ENCODE data around the gene SLIT1.

The SLIT1 gene

GRCh38 chr10:97128516-97129154, 57.1 kb downstream of the SLIT1 start:
- no peaks in the 10 kb centered on the region for H3K36me3 ChIP-seq (ENCODE audit: insufficient read depth, low read length)
- no peak overlapping the region for H3K27ac ChIP-seq (ENCODE audit: low read depth, low read length)
- H3K27me3 ChIP-seq (ENCODE audit: insufficient read depth, low read length), result peaks cover 70% of the 10 kb centered on the region
- H3K4me3 ChIP-seq (ENCODE audit: low read depth, low read length), result no peak overlapping the region
- H3K79me2 ChIP-seq (ENCODE audit: control insufficient read depth, insufficient read depth, low read length, unreplicated experiment), result no peaks in the 10 kb centered on the region
- no peaks in the 10 kb centered on the region for H3K4me1 ChIP-seq (ENCODE audit: control insufficient read depth, insufficient read depth, low read length, unreplicated experiment)
- no peak overlapping the region for H2AFZ ChIP-seq (ENCODE audit: low read length, unreplicated experiment)

GRCh38 chr10:97128039-97128492, 57.7 kb downstream of the SLIT1 start:
- Histone ChIP-seq H3K79me2 (ENCODE audit: control insufficient read depth, insufficient read depth, low read length, unreplicated experiment) (no peaks in the 10 kb centered on the region), H3K36me3 (ENCODE audit: insufficient read depth, low read length) (no peaks in the 10 kb centered on the region), H3K4me1 (ENCODE audit: control insufficient read depth, insufficient read depth, low read length, unreplicated experiment) (no peaks in the 10 kb centered on the region), H3K4me3 (ENCODE audit: low read depth, low read length) (no peak overlapping the region), H3K27ac (ENCODE audit: low read depth, low read length) (no peak overlapping the region), H3K27me3 (ENCODE audit: insufficient read depth, low read length) (peaks cover 74% of the 10 kb centered on the region), H2AFZ (ENCODE audit: low read length, unreplicated experiment) (no peak overlapping the region)

- Histone ChIP-seq H3K4me3 (ENCODE audit: low read depth, low read length) (no peak overlapping the region), H2AFZ (ENCODE audit: low read length, unreplicated experiment) (no peak overlapping the region), H3K27ac (ENCODE audit: low read depth, low read length) (no peak overlapping the region), H3K4me1 (ENCODE audit: control insufficient read depth, insufficient read depth, low read length, unreplicated experiment) (no peaks in the 10 kb centered on the region), H3K27me3 (ENCODE audit: insufficient read depth, low read length) (peaks cover 75% of the 10 kb centered on the region), H3K36me3 (ENCODE audit: insufficient read depth, low read length) (no peaks in the 10 kb centered on the region), H3K79me2 (ENCODE audit: control insufficient read depth, insufficient read depth, low read length, unreplicated experiment) (no peaks in the 10 kb centered on the region)
Measured at GRCh38 chr10:97127509-97127908, 58.2 kb downstream of the SLIT1 start.

GRCh38 chr10:97124211-97124610, 61.5 kb downstream of the SLIT1 start:
- H3K4me3 ChIP-seq (ENCODE audit: low read depth, low read length), result no peak overlapping the region
- H2AFZ ChIP-seq (ENCODE audit: low read length, unreplicated experiment), result no peak overlapping the region
- H3K36me3 ChIP-seq (ENCODE audit: insufficient read depth, low read length), result no peaks in the 10 kb centered on the region
- H3K4me1 ChIP-seq (ENCODE audit: control insufficient read depth, insufficient read depth, low read length, unreplicated experiment), result no peaks in the 10 kb centered on the region
- peaks cover 74% of the 10 kb centered on the region for H3K27me3 ChIP-seq (ENCODE audit: insufficient read depth, low read length)
- no peaks in the 10 kb centered on the region for H3K79me2 ChIP-seq (ENCODE audit: control insufficient read depth, insufficient read depth, low read length, unreplicated experiment)
- no peak overlapping the region for H3K27ac ChIP-seq (ENCODE audit: low read depth, low read length)

- peaks cover 78% of the 10 kb centered on the region for H3K27me3 ChIP-seq (ENCODE audit: insufficient read depth, low read length)
- no peaks in the 10 kb centered on the region for H3K36me3 ChIP-seq (ENCODE audit: insufficient read depth, low read length)
Measured at GRCh38 chr10:97123765-97124164, 62.0 kb downstream of the SLIT1 start.

GRCh38 chr10:97121041-97121440, 64.7 kb downstream of the SLIT1 start:
- no peaks in the 10 kb centered on the region for H3K4me1 ChIP-seq (ENCODE audit: control insufficient read depth, insufficient read depth, low read length, unreplicated experiment)
- no peaks in the 10 kb centered on the region for H3K79me2 ChIP-seq (ENCODE audit: control insufficient read depth, insufficient read depth, low read length, unreplicated experiment)
- H2AFZ ChIP-seq (ENCODE audit: low read length, unreplicated experiment), result no peak overlapping the region
- no peak overlapping the region for H3K4me3 ChIP-seq (ENCODE audit: low read depth, low read length)
- H3K36me3 ChIP-seq (ENCODE audit: insufficient read depth, low read length), result no peaks in the 10 kb centered on the region
- H3K27me3 ChIP-seq (ENCODE audit: insufficient read depth, low read length), result peaks cover 84% of the 10 kb centered on the region
- H3K27ac ChIP-seq (ENCODE audit: low read depth, low read length), result no peak overlapping the region

More at GRCh38 chr10:97123765-97124164, 62.0 kb downstream of the SLIT1 start:
- H3K79me2 ChIP-seq (ENCODE audit: control insufficient read depth, insufficient read depth, low read length, unreplicated experiment), result no peaks in the 10 kb centered on the region
- no peaks in the 10 kb centered on the region for H3K4me1 ChIP-seq (ENCODE audit: control insufficient read depth, insufficient read depth, low read length, unreplicated experiment)
- no peak overlapping the region for H3K4me3 ChIP-seq (ENCODE audit: low read depth, low read length)
- no peak overlapping the region for H3K27ac ChIP-seq (ENCODE audit: low read depth, low read length)
- no peak overlapping the region for H2AFZ ChIP-seq (ENCODE audit: low read length, unreplicated experiment)

- Histone ChIP-seq H3K4me1 (ENCODE audit: control insufficient read depth, insufficient read depth, low read length, unreplicated experiment) (no peaks in the 10 kb centered on the region), H3K4me3 (ENCODE audit: low read depth, low read length) (no peak overlapping the region), H3K36me3 (ENCODE audit: insufficient read depth, low read length) (no peaks in the 10 kb centered on the region), H3K27me3 (ENCODE audit: insufficient read depth, low read length) (peaks cover 85% of the 10 kb centered on the region), H2AFZ (ENCODE audit: low read length, unreplicated experiment) (no peak overlapping the region), H3K79me2 (ENCODE audit: control insufficient read depth, insufficient read depth, low read length, unreplicated experiment) (no peaks in the 10 kb centered on the region), H3K27ac (ENCODE audit: low read depth, low read length) (no peak overlapping the region)
Measured at GRCh38 chr10:97120370-97120769, 65.4 kb downstream of the SLIT1 start.

GRCh38 chr10:97119058-97119745, 66.6 kb downstream of the SLIT1 start:
- H3K36me3 ChIP-seq (ENCODE audit: insufficient read depth, low read length), result no peaks in the 10 kb centered on the region
- peaks cover 86% of the 10 kb centered on the region for H3K27me3 ChIP-seq (ENCODE audit: insufficient read depth, low read length)
- H2AFZ ChIP-seq (ENCODE audit: low read length, unreplicated experiment), result no peak overlapping the region
- H3K4me1 ChIP-seq (ENCODE audit: control insufficient read depth, insufficient read depth, low read length, unreplicated experiment), result no peaks in the 10 kb centered on the region
- H3K79me2 ChIP-seq (ENCODE audit: control insufficient read depth, insufficient read depth, low read length, unreplicated experiment), result no peaks in the 10 kb centered on the region
- H3K4me3 ChIP-seq (ENCODE audit: low read depth, low read length), result no peak overlapping the region
- no peak overlapping the region for H3K27ac ChIP-seq (ENCODE audit: low read depth, low read length)

GRCh38 chr10:97117372-97117771, 68.4 kb downstream of the SLIT1 start:
- H3K27ac ChIP-seq (ENCODE audit: low read depth, low read length), result no peak overlapping the region
- no peak overlapping the region for H2AFZ ChIP-seq (ENCODE audit: low read length, unreplicated experiment)
- no peaks in the 10 kb centered on the region for H3K79me2 ChIP-seq (ENCODE audit: control insufficient read depth, insufficient read depth, low read length, unreplicated experiment)
- H3K27me3 ChIP-seq (ENCODE audit: insufficient read depth, low read length), result peaks cover 75% of the 10 kb centered on the region
- no peak overlapping the region for H3K4me3 ChIP-seq (ENCODE audit: low read depth, low read length)
- H3K36me3 ChIP-seq (ENCODE audit: insufficient read depth, low read length), result no peaks in the 10 kb centered on the region
- no peaks in the 10 kb centered on the region for H3K4me1 ChIP-seq (ENCODE audit: control insufficient read depth, insufficient read depth, low read length, unreplicated experiment)

GRCh38 chr10:97116462-97117162, 69.1 kb downstream of the SLIT1 start:
- Histone ChIP-seq H3K4me3 (ENCODE audit: low read depth, low read length) (no peak overlapping the region), H3K36me3 (ENCODE audit: insufficient read depth, low read length) (no peaks in the 10 kb centered on the region), H3K27me3 (ENCODE audit: insufficient read depth, low read length) (peaks cover 75% of the 10 kb centered on the region), H3K4me1 (ENCODE audit: control insufficient read depth, insufficient read depth, low read length, unreplicated experiment) (no peaks in the 10 kb centered on the region), H3K27ac (ENCODE audit: low read depth, low read length) (no peak overlapping the region), H3K79me2 (ENCODE audit: control insufficient read depth, insufficient read depth, low read length, unreplicated experiment) (no peaks in the 10 kb centered on the region), H2AFZ (ENCODE audit: low read length, unreplicated experiment) (no peak overlapping the region)

Measured in ACC112 (cell line).